K562 (cell line): ENCODE measurements around the gene UMODL1. TPM values are rescaled to one million over a fixed set of nuclear protein-coding genes. Genes with fewer than 3 reads are reported as not detected.
A peak's percentile ranks its signal among the peaks of the same experiment; 100 is the strongest.

Experiments
- ATAC-seq: fragments of 200-7000 bp; cut with Tn5 transposase; 3 replicates; pipeline ENCODE4 v1.9.1; 2020; ENCODE audit warnings: moderate library complexity
- BruUV-seq: library from RNA; stranded (reverse); fragments of 400-500 nt; replicated peaks from 2 replicates; lab custom pipeline; 2021; lab: Mats Ljungman, UMichigan
- CTCF ChIA-PET: fragments of 300-600 bp; formaldehyde crosslinking; extraction: SDS; loops from one replicate; lab custom pipeline; 2021; ENCODE audit warnings: low intra/inter-chr PET ratio; lab: Yijun Ruan, JAX
- POLR2A ChIA-PET: fragments of 300-600, 350-650 bp; sonication (Branson Sonifier 250); formaldehyde crosslinking; extraction: SDS; loops from one replicate; lab custom pipeline; 2021; ENCODE audit warnings: antibody characterized with exemption, inconsistent platforms; lab: Yijun Ruan, JAX
- DNase-seq, 4 experiments: peaks; one replicate each; pipeline versions ENCODE4 v3.0.0 to v3.0.0-alpha.2; 2011 to 2018; ENCODE audit warnings: low spot score in 3 of 4, mixed read lengths in 3 of 4; ENCODE audit errors: extremely low read depth in 1 of 4
- FAIRE-seq: peaks from 2 replicates; lab custom pipeline; 2011; peaks lifted over from hg19 to GRCh38; lab: Jason Lieb, UNC
- H2AFZ ChIP-seq: 2 replicates; pipeline ENCODE4 v1.6.0; 2011; ENCODE audit warnings: low read depth, low read length, control low read depth, inconsistent platforms
- H3K27ac ChIP-seq: fragments of 200-600 bp; 3 replicates; pipeline ENCODE4 v1.8.0; 2011; ENCODE audit warnings: low read depth, mild to moderate bottlenecking, control low read depth, inconsistent platforms, low read length, moderate library complexity, mixed read lengths; ENCODE audit errors: extremely low read depth
- H3K27me3 ChIP-seq, 2 experiments: fragments of 300-600 bp in 1 of 2; 2 replicates in 1 of 2; 3 replicates in 1 of 2; pipeline versions ENCODE4 v1.6.0 to v1.8.0; 2011; ENCODE audit warnings: inconsistent platforms in 2 of 2, low read length in 2 of 2, mild to moderate bottlenecking in 1 of 2, mixed read lengths in 1 of 2, moderate library complexity in 1 of 2; ENCODE audit not compliant: control insufficient read depth in 2 of 2, insufficient read depth in 2 of 2
- H3K36me3 ChIP-seq: fragments of 300-600 bp; 3 replicates; pipeline ENCODE4 v1.8.0; 2011; ENCODE audit warnings: mild to moderate bottlenecking, low read length, inconsistent platforms; ENCODE audit not compliant: control insufficient read depth, insufficient read depth
- H3K4me1 ChIP-seq, 2 experiments: fragments of 200-600 bp in 1 of 2; replicated peaks in 1 of 2; 2 replicates in 1 of 2; 3 replicates in 1 of 2; pipeline versions ENCODE4 v1.5.1 to v1.8.0; 2011; ENCODE audit warnings: inconsistent platforms in 2 of 2, low read length in 2 of 2, mild to moderate bottlenecking in 1 of 2, mixed read lengths in 1 of 2, moderate library complexity in 1 of 2; ENCODE audit not compliant: control insufficient read depth in 2 of 2, insufficient read depth in 2 of 2
- H3K4me2 ChIP-seq: 2 replicates; pipeline ENCODE4 v1.6.1; 2011; ENCODE audit warnings: low read length, control low read depth, inconsistent platforms, mixed read lengths; ENCODE audit not compliant: insufficient read depth
- H3K4me3 ChIP-seq: fragments of 200-600 bp; sonication (generic), shearing (Covaris generic); 2 replicates; pipeline ENCODE4 v1.5.1; 2016; ENCODE audit warnings: control low read depth, inconsistent platforms
- H3K79me2 ChIP-seq: fragments of 200-600 bp; 3 replicates; pipeline ENCODE4 v1.8.0; 2011; ENCODE audit warnings: low read length, inconsistent platforms; ENCODE audit not compliant: control insufficient read depth, insufficient read depth
- H3K9ac ChIP-seq, 2 experiments: 2 replicates each; pipeline versions ENCODE4 v1.6.0 to v1.6.1; 2011; ENCODE audit warnings: low read depth in 2 of 2, low read length in 2 of 2, control low read depth in 1 of 2, inconsistent platforms in 1 of 2, mild to moderate bottlenecking in 1 of 2, mixed read lengths in 1 of 2; ENCODE audit not compliant: insufficient read depth in 1 of 2
- H3K9me1 ChIP-seq: one replicate; pipeline ENCODE4 v1.6.0; 2011; ENCODE audit warnings: inconsistent platforms, mild to moderate bottlenecking, low read length, moderate library complexity; ENCODE audit not compliant: control insufficient read depth, insufficient read depth
- H3K9me3 ChIP-seq: replicated peaks from 2 replicates; pipeline ENCODE4 v1.5.1; 2011; ENCODE audit warnings: low read depth, low read length, inconsistent platforms; ENCODE audit not compliant: control insufficient read depth, insufficient read depth
- H4K20me1 ChIP-seq: replicated peaks from 2 replicates; pipeline ENCODE4 v1.6.1; 2011; ENCODE audit warnings: low read length, inconsistent platforms, mixed read lengths; ENCODE audit not compliant: control insufficient read depth, insufficient read depth
- ATF7 ChIP-seq: fragments of 450-650 bp; IDR thresholded peaks from 2 replicates; pipeline ENCODE4 v1.7.1; 2014; ENCODE audit warnings: mild to moderate bottlenecking, moderate library complexity
- DPF2 ChIP-seq: fragments of 450-650 bp; IDR thresholded peaks from 2 replicates; pipeline ENCODE4 v1.6.1; 2016
- ERF ChIP-seq: fragments of 450-650 bp; formaldehyde crosslinking; IDR thresholded peaks from 2 replicates; pipeline ENCODE4 v1.4.0; 2020; ENCODE audit warnings: mild to moderate bottlenecking, mixed read lengths
- FOXM1 ChIP-seq, 2 experiments: fragments of 450-650 bp in 1 of 2; sonication (generic) in 1 of 2; formaldehyde crosslinking in 1 of 2; IDR thresholded peaks; 2 replicates each; pipeline versions ENCODE4 v1.6.1 to v1.9.0; 2017 to 2022; ENCODE audit warnings: low read depth in 2 of 2, mild to moderate bottlenecking in 2 of 2, missing genetic modification reagents in 1 of 2, moderate library complexity in 1 of 2
- GATA2 ChIP-seq: sonication (generic); formaldehyde crosslinking; IDR thresholded peaks from 2 replicates; pipeline ENCODE4 v1.4.0; 2020; ENCODE audit warnings: mild to moderate bottlenecking, missing genetic modification reagents
- GTF2F1 ChIP-seq: IDR thresholded peaks from 2 replicates; pipeline ENCODE4 v1.6.1; 2011; ENCODE audit warnings: low read depth, low read length, improper control_type of control experiment
- MED1 ChIP-seq: sonication (generic); formaldehyde crosslinking; IDR thresholded peaks from 2 replicates; pipeline ENCODE4 v1.8.1; 2023; ENCODE audit warnings: missing genetic modification reagents, borderline replicate concordance
- MTA2 ChIP-seq: fragments of 450-650 bp; IDR thresholded peaks from 2 replicates; pipeline ENCODE4 v1.6.1; 2016; ENCODE audit warnings: low read depth
- PHF20 ChIP-seq: fragments of 450-650 bp; IDR thresholded peaks from 2 replicates; pipeline ENCODE4 v1.6.1; 2018; ENCODE audit not compliant: partially characterized antibody
- POLR2AphosphoS2 ChIP-seq: IDR thresholded peaks from 2 replicates; pipeline ENCODE4 v1.6.1; 2012; ENCODE audit warnings: low read length, improper control_type of control experiment
- RFX1 ChIP-seq: fragments of 450-650 bp; IDR thresholded peaks from 2 replicates; pipeline ENCODE4 v1.6.1; 2016; ENCODE audit warnings: mild to moderate bottlenecking, moderate library complexity
- TRIM25 ChIP-seq: fragments of 450-650 bp; IDR thresholded peaks from 2 replicates; pipeline ENCODE4 v1.7.0; 2016; ENCODE audit warnings: borderline replicate concordance
- ZNF398 ChIP-seq: fragments of 250-450 bp; sonication (Bioruptor Pico); IDR thresholded peaks from 2 replicates; pipeline ENCODE4 v1.8.0; 2021; ENCODE audit warnings: moderate library complexity, mild to moderate bottlenecking, inconsistent platforms
- ZNF444 ChIP-seq: fragments of 250-450 bp; sonication (Bioruptor Pico); IDR thresholded peaks from 2 replicates; pipeline ENCODE4 v1.4.0; 2020; ENCODE audit warnings: mild to moderate bottlenecking, moderate library complexity
- WGBS: fragments of 100-300 bp; shearing (Covaris generic); methylation state at CpG from one replicate; pipeline ENCODE4 v1.1.6; 2016; ENCODE audit warnings: low coverage, mixed read lengths; ENCODE audit not compliant: insufficient coverage; ENCODE audit errors: missing lambda C conversion rate; 5-methylcytosine and 5-hydroxymethylcytosine counted together
- in situ Hi-C: fragments of 300-500 bp; cut with MboI; formaldehyde crosslinking; loops from 4 replicates; pipeline ENCODE4 v1.15.0; 2018; ENCODE audit warnings: inconsistent platforms, mixed read lengths
- intact Hi-C: fragments of 100-400 bp; cut with micrococcal nuclease; formaldehyde crosslinking; loops from 2 replicates; pipeline ENCODE4 v1.14.2; 2022
- polyA plus RNA-seq, 8 experiments: library from polyadenylated mRNA; depleted of rRNA in 4 of 8; stranded (reverse) in 5 of 8; unstranded in 3 of 8; fragments of >200 nt; fragmentation: Nextera tagmentation in 2 of 8; fragmentation: Illumina TruSeq in 1 of 8; extraction: Ambion mirVana in 2 of 8; extraction: Trizol in 1 of 8; gene quantifications; 2 replicates each; pipeline versions ENCODE4 v1.2.1 to v1.2.3, GENCODE V29; 2011 to 2014; ENCODE audit warnings: inconsistent platforms in 1 of 8, missing spikeins in 1 of 8
- total RNA-seq, 7 experiments: library from RNA; depleted of rRNA in 6 of 7; stranded (reverse); fragments of >200 nt in 6 of 7; fragmentation: Illumina TruSeq in 2 of 7; extraction: Trizol in 2 of 7; gene quantifications; 2 replicates each; pipeline versions ENCODE4 v1.2.1 to v1.2.3, GENCODE V29; 2011 to 2021; ENCODE audit warnings: low replicate concordance in 1 of 7

UMODL1 gene
- total and polyA plus RNA-seq, 9 of the 15 experiments (the other 6 are each of a cell fraction or from before 2014, with no cell fraction given) = not detected

GRCh38 chr21:42142141-42142540, 71.0 kb downstream of the UMODL1 start:
- BruUV-seq = no TSS peak
- in situ Hi-C loops = no loop called here
- Histone ChIP-seq H3K4me2 (no peak overlapping the region), H3K9me1 (no peaks in the 10 kb centered on the region), H3K4me1 (peaks cover 0 to 5% of the 10 kb centered on the region in 2 experiments; a peak in 2 of 5 replicates), H3K27me3 (peaks cover 18 to 63% of the 10 kb centered on the region in 2 experiments), H3K9ac (no peak overlapping the region), H3K27ac (no peak overlapping the region), H3K79me2 (no peaks in the 10 kb centered on the region), H4K20me1 (peaks cover 13% of the 10 kb centered on the region; the same call in 1 of the 2 replicates)
- POLR2A ChIA-PET = interaction anchor here (0.7 kb wide), 1 partner anchor 170 kb away, joined by 3 read pairs; no protein-coding TSS in a partner anchor
- 9% methylated on average over 17 of the region's 18 CpGs for WGBS
- no peak for DNase-seq
- intact Hi-C loops = no loop called here
- CTCF ChIA-PET = interaction anchor here (0.7 kb wide), 1 partner anchor 110 kb away, joined by 3 read pairs; no protein-coding TSS in a partner anchor
- TF ChIP-seq GATA2 (CRISPR knock-in tag) = no peak
- TF ChIP-seq MTA2 = no peak
- no peak for TF ChIP-seq PHF20
- no peak for TF ChIP-seq GTF2F1
- TF ChIP-seq, all 486 proteins: peak for 0
- H3K4me3 ChIP-seq = no peak overlapping the region
- FAIRE-seq (no peak), ATAC-seq (no peak)
- no peaks in the 10 kb centered on the region for H3K9me3 ChIP-seq
- no peaks in the 10 kb centered on the region for H3K36me3 ChIP-seq
- H2AFZ ChIP-seq = no peak overlapping the region

GRCh38 chr21:42142627-42143026, 71.5 kb downstream of the UMODL1 start:
- no peak for DNase-seq
- Histone ChIP-seq H3K9ac (no peak overlapping the region), H3K4me3 (no peak overlapping the region), H3K4me1 (peaks cover 0 to 5% of the 10 kb centered on the region in 2 experiments; a peak in 2 of 5 replicates), H4K20me1 (peaks cover 18% of the 10 kb centered on the region; the same call in 1 of the 2 replicates), H3K9me1 (no peaks in the 10 kb centered on the region), H3K27me3 (peaks cover 16 to 63% of the 10 kb centered on the region in 2 experiments), H2AFZ (no peak overlapping the region), H3K4me2 (no peak overlapping the region), H3K27ac (no peak overlapping the region), H3K9me3 (no peaks in the 10 kb centered on the region), H3K79me2 (no peaks in the 10 kb centered on the region), H3K36me3 (no peaks in the 10 kb centered on the region)
- WGBS = under 1% methylated on average over 7 of the region's 7 CpGs
- POLR2A ChIA-PET = interaction anchor here (0.7 kb wide), 1 partner anchor 54 kb away, joined by 3 read pairs; no protein-coding TSS in a partner anchor
- CTCF ChIA-PET = no interaction called here
- peak; percentile 32 for FAIRE-seq
- no TSS peak for BruUV-seq
- in situ Hi-C loops (no loop called here), intact Hi-C loops (no loop called here)
- ATAC-seq = no peak
- TF ChIP-seq DPF2 (no peak), ZNF398 (CRISPR knock-in tag) (no peak), RFX1 (no peak), TRIM25 (no peak), ERF (CRISPR knock-in tag) (no peak), MED1 (CRISPR knock-in tag) (no peak), ZNF444 (CRISPR knock-in tag) (no peak), POLR2AphosphoS2 (no peak), FOXM1 (IDR thresholded peaks at IDR 0.05; ENCODE audit: low read depth) (no peak), FOXM1 (CRISPR knock-in tag; IDR thresholded peaks at IDR 0.05; ENCODE audit: low read depth) (no peak), ATF7 (no peak)
